HEK293T (cell line): Measurements from ENCODE around the gene CELSR1.

Experiments
- CTCF ChIA-PET: fragments of 350-600 bp; formaldehyde crosslinking; extraction: SDS; loops from one replicate; lab custom pipeline; 2021; ENCODE audit warnings: antibody characterized with exemption, inconsistent platforms; lab: Yijun Ruan, JAX
- POLR2A ChIA-PET: fragments of 350-600 bp; formaldehyde crosslinking; extraction: SDS; loops from one replicate; lab custom pipeline; 2020; ENCODE audit warnings: antibody characterized with exemption, inconsistent platforms; lab: Yijun Ruan, JAX
- DNase-seq: peaks from one replicate; pipeline ENCODE4 v3.0.0; 2012; ENCODE audit warnings: mixed read lengths; ENCODE audit errors: extremely low spot score
- ARNT ChIP-seq: fragments of 450-650 bp; IDR thresholded peaks from 2 replicates; pipeline ENCODE4 v1.6.1; 2017; ENCODE audit warnings: mild to moderate bottlenecking
- BHLHE40 ChIP-seq: fragments of 450-650 bp; IDR thresholded peaks from 2 replicates; pipeline ENCODE4 v1.6.1; 2016; ENCODE audit warnings: mild to moderate bottlenecking, moderate library complexity, borderline replicate concordance
- CTBP1 ChIP-seq: fragments of 450-650 bp; IDR thresholded peaks from 2 replicates; pipeline ENCODE4 v1.6.1; 2016; ENCODE audit warnings: borderline replicate concordance
- ELF4 ChIP-seq: fragments of 450-650 bp; IDR thresholded peaks from 2 replicates; pipeline ENCODE4 v1.6.1; 2017; ENCODE audit warnings: antibody characterized with exemption
- FOXA1 ChIP-seq: fragments of 450-650 bp; IDR thresholded peaks from 2 replicates; pipeline ENCODE4 v1.6.1; 2016; ENCODE audit warnings: mild to moderate bottlenecking
- FOXK2 ChIP-seq: fragments of 450-650 bp; IDR thresholded peaks from 2 replicates; pipeline ENCODE4 v1.6.1; 2016; ENCODE audit warnings: mild to moderate bottlenecking
- FOXM1 ChIP-seq: fragments of 450-650 bp; IDR thresholded peaks from 2 replicates; pipeline ENCODE4 v1.6.1; 2017; ENCODE audit warnings: mild to moderate bottlenecking, borderline replicate concordance
- HDGF ChIP-seq: fragments of 450-650 bp; IDR thresholded peaks from 2 replicates; pipeline ENCODE4 v1.6.1; 2017; ENCODE audit warnings: antibody characterized with exemption, borderline replicate concordance
- L3MBTL2 ChIP-seq: fragments of 450-650 bp; conservative IDR thresholded peaks from 2 replicates; pipeline ENCODE4 v1.6.1; 2016; ENCODE audit warnings: mild to moderate bottlenecking
- LEF1 ChIP-seq: fragments of 450-650 bp; IDR thresholded peaks from 2 replicates; pipeline ENCODE4 v1.6.1; 2017; ENCODE audit warnings: mild to moderate bottlenecking, borderline replicate concordance
- NFRKB ChIP-seq: fragments of 450-650 bp; IDR thresholded peaks from 2 replicates; pipeline ENCODE4 v1.6.1; 2016; ENCODE audit warnings: mild to moderate bottlenecking, moderate library complexity
- SP1 ChIP-seq: fragments of 450-650 bp; IDR thresholded peaks from 2 replicates; pipeline ENCODE4 v1.6.1; 2017
- SUZ12 ChIP-seq: fragments of 450-650 bp; IDR thresholded peaks from 2 replicates; pipeline ENCODE4 v1.6.1; 2016; ENCODE audit warnings: mild to moderate bottlenecking
- TARDBP ChIP-seq: fragments of 450-650 bp; IDR thresholded peaks from 2 replicates; pipeline ENCODE4 v1.6.1; 2016
- ZNF384 ChIP-seq: fragments of 450-650 bp; IDR thresholded peaks from 2 replicates; pipeline ENCODE4 v1.6.1; 2016
- TF ChIP-seq, protein P1 (sequence below): fragments of 450-650 bp; IDR thresholded peaks from 2 replicates; pipeline ENCODE4 v1.6.1; 2016

The CELSR1 gene

DNA sequence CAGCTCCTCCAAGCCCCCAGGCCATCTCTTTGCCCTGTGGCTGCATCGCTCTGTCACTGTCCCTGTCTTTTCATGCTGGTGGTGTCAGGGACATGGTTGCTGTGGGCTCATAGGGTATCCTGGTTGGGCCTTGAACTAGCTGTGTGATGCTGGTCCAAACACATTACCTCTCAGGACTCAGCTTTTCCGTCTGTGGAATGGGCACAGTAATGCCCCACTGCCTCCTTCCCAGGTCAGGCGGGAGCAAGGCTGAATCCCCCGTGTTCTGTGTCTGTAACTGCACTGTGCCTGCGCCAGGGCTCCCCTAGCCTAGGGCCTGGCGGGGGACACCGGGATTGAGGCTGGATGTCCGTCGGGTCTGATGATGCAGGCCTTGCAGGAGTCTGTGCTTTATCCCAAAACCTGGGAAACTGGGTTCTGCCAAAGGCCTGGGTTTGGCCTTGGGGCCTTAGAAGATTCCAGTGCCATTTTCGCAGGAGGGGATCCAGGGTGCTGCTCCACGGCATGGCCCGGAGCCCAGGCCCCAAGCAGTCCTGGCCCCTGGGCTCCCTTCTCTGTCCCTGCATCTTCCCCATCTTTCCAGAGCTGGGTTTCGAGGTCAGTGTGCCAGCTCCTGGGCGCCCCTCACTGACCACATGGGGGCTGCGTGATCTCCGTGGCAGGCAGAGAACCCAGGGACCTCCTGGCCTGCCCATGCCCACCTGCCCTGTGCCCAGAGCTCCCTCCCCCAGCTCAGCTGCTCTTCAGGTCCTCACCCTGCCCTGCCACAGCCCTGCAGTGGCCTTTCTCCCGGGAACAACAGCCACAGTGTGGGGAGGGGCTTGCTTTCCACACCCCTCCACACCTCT is 32.7 kb upstream of the CELSR1 start:
- ChIA-PET CTCF (no interaction called here), POLR2A (no interaction called here)

GRCh38 chr22:46569055-46569847 is 31.8 kb upstream of the CELSR1 start:
- TF ChIP-seq ELF4 (no peak), L3MBTL2 (no peak)
- ChIA-PET CTCF (no interaction called here), POLR2A (no interaction called here)
- DNase-seq: no peak

More for the DNA sequence above, 32.7 kb upstream of the CELSR1 start:
- TF ChIP-seq FOXM1: no peak
- no peak for TF ChIP-seq ELF4
- TF ChIP-seq NFRKB: no peak
- no peak for TF ChIP-seq LEF1
- no peak for TF ChIP-seq HDGF
- TF ChIP-seq ARNT: no peak
- TF ChIP-seq L3MBTL2: no peak
- no peak for TF ChIP-seq CTBP1
- no peak for TF ChIP-seq FOXK2
- TF ChIP-seq, protein P1, sequence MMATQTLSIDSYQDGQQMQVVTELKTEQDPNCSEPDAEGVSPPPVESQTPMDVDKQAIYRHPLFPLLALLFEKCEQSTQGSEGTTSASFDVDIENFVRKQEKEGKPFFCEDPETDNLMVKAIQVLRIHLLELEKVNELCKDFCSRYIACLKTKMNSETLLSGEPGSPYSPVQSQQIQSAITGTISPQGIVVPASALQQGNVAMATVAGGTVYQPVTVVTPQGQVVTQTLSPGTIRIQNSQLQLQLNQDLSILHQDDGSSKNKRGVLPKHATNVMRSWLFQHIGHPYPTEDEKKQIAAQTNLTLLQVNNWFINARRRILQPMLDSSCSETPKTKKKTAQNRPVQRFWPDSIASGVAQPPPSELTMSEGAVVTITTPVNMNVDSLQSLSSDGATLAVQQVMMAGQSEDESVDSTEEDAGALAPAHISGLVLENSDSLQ: no peak
- no peak for DNase-seq

DNA sequence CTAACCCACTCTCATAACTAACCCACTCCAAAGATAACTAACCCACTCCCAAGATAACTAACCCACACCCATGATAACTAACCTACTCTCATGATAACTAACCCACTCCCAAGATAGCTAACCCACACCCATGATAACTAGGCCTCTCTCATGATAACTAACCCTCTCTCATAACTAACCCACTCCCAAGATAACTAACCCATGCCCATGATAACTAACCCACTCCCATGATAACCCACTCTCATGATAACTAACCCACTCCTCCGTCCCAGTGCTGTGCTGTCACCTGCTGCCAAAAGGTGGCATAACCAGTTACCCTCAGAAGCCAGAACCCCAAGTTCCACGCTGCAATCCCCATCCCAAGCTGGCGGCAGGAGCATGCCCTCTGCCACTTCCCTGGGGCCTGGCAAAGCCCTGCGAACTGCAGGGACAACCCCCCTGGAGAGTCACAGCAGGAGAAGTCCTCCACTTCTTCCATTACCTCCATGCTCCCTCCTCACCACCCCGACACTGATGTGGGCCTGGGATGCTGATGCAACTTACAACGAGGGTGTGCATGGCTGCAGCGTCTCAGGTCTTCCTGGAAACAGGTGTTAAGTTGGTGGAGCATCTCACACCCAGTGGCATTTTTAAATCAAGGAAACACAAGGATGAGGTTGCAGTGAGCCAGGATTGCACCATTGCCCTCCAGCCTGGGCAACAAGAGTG is 30.8 kb upstream of the CELSR1 start:
- POLR2A ChIA-PET: no interaction called here
- no peak for TF ChIP-seq NFRKB
- no peak for TF ChIP-seq LEF1
- TF ChIP-seq, protein P1: no peak
- no peak for TF ChIP-seq SUZ12
- no peak for TF ChIP-seq L3MBTL2
- TF ChIP-seq FOXK2: no peak
- TF ChIP-seq FOXM1: no peak
- TF ChIP-seq TARDBP: no peak
- TF ChIP-seq HDGF: no peak
- no peak for TF ChIP-seq ZNF384
- TF ChIP-seq FOXA1: no peak
- no peak for TF ChIP-seq BHLHE40
- no peak for TF ChIP-seq SP1
- no peak for TF ChIP-seq CTBP1
- no peak for TF ChIP-seq ELF4
- TF ChIP-seq ARNT: no peak
- DNase-seq: no peak
- CTCF ChIA-PET: no interaction called here

DNA sequence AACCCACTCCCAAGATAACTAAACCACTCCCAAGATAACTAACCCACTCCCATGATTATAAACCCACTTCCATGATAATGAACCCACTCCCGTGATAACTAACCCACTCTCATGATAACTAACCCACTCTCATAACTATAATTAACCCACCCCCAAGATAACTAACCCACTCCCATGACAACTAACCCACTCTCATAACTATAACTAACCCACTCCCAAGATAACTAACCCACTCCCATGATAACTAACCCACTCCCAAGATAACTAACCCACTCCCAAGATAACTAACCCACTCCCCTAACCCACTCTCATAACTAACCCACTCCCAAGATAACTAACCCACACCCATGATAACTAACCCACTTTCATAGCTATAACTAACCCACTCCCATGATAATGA is 30.1 kb upstream of the CELSR1 start:
- no peak for TF ChIP-seq LEF1
- TF ChIP-seq HDGF: no peak
- no peak for TF ChIP-seq FOXK2
- TF ChIP-seq SP1: no peak
- no peak for TF ChIP-seq NFRKB
- TF ChIP-seq TARDBP: no peak
- no peak for TF ChIP-seq FOXA1
- no peak for TF ChIP-seq ZNF384
- no peak for TF ChIP-seq ARNT
- TF ChIP-seq SUZ12: no peak
- TF ChIP-seq ELF4: no peak
- TF ChIP-seq, protein P1: no peak
- no peak for DNase-seq
- POLR2A ChIA-PET: no interaction called here
- CTCF ChIA-PET: no interaction called here

- DNase-seq: no peak
- CTCF ChIA-PET: interaction anchor here (0.6 to 2.7 kb wide), 10 partner anchors 12 to 198 kb away, joined by 3 to 12 read pairs (median 3); no protein-coding TSS in a partner anchor
- POLR2A ChIA-PET: interaction anchor here (1.5 kb wide), 1 partner anchor 198 kb away, joined by 7 read pairs; the partner anchor contains the start of gene TBC1D22A
- TF ChIP-seq, protein P1: no peak
- TF ChIP-seq L3MBTL2 (no peak), SP1 (no peak), ZNF384 (no peak), SUZ12 (no peak), CTBP1 (no peak), FOXA1 (no peak), TARDBP (no peak), NFRKB (no peak), ELF4 (no peak), FOXM1 (no peak), ARNT (no peak), BHLHE40 (no peak), FOXK2 (no peak), LEF1 (no peak), HDGF (no peak)
These were observed 26.8 kb upstream of the CELSR1 start for GRCh38 chr22:46564084-46564714.
